WTC11 (cell line): ENCODE results near the gene BMP5.

Experiments used
- ETV6 ChIP-seq: sonication (generic); formaldehyde crosslinking; IDR thresholded peaks from 2 replicates; pipeline ENCODE4 v1.8.1; 2022; ENCODE audit warnings: mild to moderate bottlenecking, missing genetic modification reagents
- GABPB1 ChIP-seq: sonication (generic); formaldehyde crosslinking; IDR thresholded peaks from 2 replicates; pipeline ENCODE4 v1.8.1; 2023; ENCODE audit warnings: mild to moderate bottlenecking, missing genetic modification reagents
- NFYB ChIP-seq: sonication (generic); formaldehyde crosslinking; conservative IDR thresholded peaks from 2 replicates; pipeline ENCODE4 v1.8.0; 2022; ENCODE audit warnings: low read depth, missing genetic modification reagents
- PREB ChIP-seq: sonication (generic); formaldehyde crosslinking; IDR thresholded peaks from 2 replicates; pipeline ENCODE4 v1.8.1; 2022; ENCODE audit warnings: mild to moderate bottlenecking, missing genetic modification reagents, moderate library complexity, borderline replicate concordance
- TF ChIP-seq, protein P1 (sequence below): fragments of 200-600 bp; IDR thresholded peaks from 2 replicates; pipeline ENCODE4 v1.8.0; 2022; ENCODE audit warnings: antibody characterized with exemption
- TF ChIP-seq, protein P2 (sequence below): sonication (generic); formaldehyde crosslinking; IDR thresholded peaks from 2 replicates; pipeline ENCODE4 v1.8.0; 2022; ENCODE audit warnings: missing genetic modification reagents

DNA sequence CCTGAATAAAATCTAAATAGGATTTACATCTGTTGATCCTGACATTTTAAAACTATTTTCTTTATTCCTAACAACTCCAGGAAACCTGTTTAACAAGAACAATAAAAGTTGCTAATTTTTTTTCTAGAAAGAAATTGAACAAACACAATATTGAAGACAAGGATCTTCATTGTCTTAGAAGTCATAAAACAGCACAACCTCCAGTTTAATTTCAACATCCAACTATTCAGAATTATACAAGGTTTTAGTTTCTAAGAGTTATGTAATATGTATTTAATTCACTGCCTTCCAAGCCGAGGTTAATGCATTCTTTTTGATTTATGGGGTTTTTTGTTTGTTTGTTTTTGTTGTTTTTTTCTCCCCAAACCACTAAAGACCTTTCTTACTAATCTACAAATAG is 7.2 kb downstream of the BMP5 start:
- TF ChIP-seq GABPB1 (no peak), ETV6 (CRISPR knock-in tag) (no peak), PREB (CRISPR knock-in tag) (no peak), NFYB (no peak)
- TF ChIP-seq, protein P1, sequence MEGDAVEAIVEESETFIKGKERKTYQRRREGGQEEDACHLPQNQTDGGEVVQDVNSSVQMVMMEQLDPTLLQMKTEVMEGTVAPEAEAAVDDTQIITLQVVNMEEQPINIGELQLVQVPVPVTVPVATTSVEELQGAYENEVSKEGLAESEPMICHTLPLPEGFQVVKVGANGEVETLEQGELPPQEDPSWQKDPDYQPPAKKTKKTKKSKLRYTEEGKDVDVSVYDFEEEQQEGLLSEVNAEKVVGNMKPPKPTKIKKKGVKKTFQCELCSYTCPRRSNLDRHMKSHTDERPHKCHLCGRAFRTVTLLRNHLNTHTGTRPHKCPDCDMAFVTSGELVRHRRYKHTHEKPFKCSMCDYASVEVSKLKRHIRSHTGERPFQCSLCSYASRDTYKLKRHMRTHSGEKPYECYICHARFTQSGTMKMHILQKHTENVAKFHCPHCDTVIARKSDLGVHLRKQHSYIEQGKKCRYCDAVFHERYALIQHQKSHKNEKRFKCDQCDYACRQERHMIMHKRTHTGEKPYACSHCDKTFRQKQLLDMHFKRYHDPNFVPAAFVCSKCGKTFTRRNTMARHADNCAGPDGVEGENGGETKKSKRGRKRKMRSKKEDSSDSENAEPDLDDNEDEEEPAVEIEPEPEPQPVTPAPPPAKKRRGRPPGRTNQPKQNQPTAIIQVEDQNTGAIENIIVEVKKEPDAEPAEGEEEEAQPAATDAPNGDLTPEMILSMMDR, result no peak
- TF ChIP-seq, protein P2, sequence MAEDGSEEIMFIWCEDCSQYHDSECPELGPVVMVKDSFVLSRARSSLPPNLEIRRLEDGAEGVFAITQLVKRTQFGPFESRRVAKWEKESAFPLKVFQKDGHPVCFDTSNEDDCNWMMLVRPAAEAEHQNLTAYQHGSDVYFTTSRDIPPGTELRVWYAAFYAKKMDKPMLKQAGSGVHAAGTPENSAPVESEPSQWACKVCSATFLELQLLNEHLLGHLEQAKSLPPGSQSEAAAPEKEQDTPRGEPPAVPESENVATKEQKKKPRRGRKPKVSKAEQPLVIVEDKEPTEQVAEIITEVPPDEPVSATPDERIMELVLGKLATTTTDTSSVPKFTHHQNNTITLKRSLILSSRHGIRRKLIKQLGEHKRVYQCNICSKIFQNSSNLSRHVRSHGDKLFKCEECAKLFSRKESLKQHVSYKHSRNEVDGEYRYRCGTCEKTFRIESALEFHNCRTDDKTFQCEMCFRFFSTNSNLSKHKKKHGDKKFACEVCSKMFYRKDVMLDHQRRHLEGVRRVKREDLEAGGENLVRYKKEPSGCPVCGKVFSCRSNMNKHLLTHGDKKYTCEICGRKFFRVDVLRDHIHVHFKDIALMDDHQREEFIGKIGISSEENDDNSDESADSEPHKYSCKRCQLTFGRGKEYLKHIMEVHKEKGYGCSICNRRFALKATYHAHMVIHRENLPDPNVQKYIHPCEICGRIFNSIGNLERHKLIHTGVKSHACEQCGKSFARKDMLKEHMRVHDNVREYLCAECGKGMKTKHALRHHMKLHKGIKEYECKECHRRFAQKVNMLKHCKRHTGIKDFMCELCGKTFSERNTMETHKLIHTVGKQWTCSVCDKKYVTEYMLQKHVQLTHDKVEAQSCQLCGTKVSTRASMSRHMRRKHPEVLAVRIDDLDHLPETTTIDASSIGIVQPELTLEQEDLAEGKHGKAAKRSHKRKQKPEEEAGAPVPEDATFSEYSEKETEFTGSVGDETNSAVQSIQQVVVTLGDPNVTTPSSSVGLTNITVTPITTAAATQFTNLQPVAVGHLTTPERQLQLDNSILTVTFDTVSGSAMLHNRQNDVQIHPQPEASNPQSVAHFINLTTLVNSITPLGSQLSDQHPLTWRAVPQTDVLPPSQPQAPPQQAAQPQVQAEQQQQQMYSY (CRISPR knock-in tag), result no peak
